HepG2 (cell line): ENCODE results near the gene POLH. TPM values are rescaled to one million over a fixed set of nuclear protein-coding genes. Genes with fewer than 3 reads are reported as not detected.

Experiments
- AGO2 ChIP-seq: fragments of 200-400 bp; formaldehyde crosslinking; optimal IDR thresholded peaks from 2 replicates; pipeline ENCODE3; 2017; ENCODE audit warnings: mild to moderate bottlenecking, low read depth, low read length, moderate library complexity
- AHR ChIP-seq: IDR thresholded peaks from 2 replicates; pipeline ENCODE4 v1.6.1; 2018; ENCODE audit warnings: missing genetic modification reagents, missing compliant biosample characterization
- ARID2 ChIP-seq: sonication (generic); formaldehyde crosslinking; IDR thresholded peaks from 2 replicates; pipeline ENCODE4 v1.8.1; 2022; ENCODE audit warnings: mild to moderate bottlenecking, missing genetic modification reagents, borderline replicate concordance
- ATF2 ChIP-seq: sonication (generic); formaldehyde crosslinking; IDR thresholded peaks from 2 replicates; pipeline ENCODE4 v1.4.0; 2020; ENCODE audit warnings: missing genetic modification reagents
- CEBPZ ChIP-seq: IDR thresholded peaks from 2 replicates; pipeline ENCODE4 v1.6.1; 2012; ENCODE audit warnings: low read length, improper control_type of control experiment
- ELF1 ChIP-seq: sonication (generic); formaldehyde crosslinking; IDR thresholded peaks from 2 replicates; pipeline ENCODE4 v1.4.0; 2020; ENCODE audit warnings: missing genetic modification reagents
- FOXA1 ChIP-seq, 2 experiments: fragments of 450-650 bp in 1 of 2; sonication (generic) in 1 of 2; formaldehyde crosslinking in 1 of 2; IDR thresholded peaks; 2 replicates each; pipeline versions ENCODE4 v1.4.0 to v1.6.1; 2016 to 2020; ENCODE audit warnings: missing genetic modification reagents in 1 of 2
- HDAC6 ChIP-seq: fragments of 200-600 bp; sonication (generic); IDR thresholded peaks from 2 replicates; pipeline ENCODE4 v1.7.0; 2017; ENCODE audit warnings: mild to moderate bottlenecking, antibody characterized with exemption, low read length, low read depth
- IKZF1 ChIP-seq: fragments of 450-650 bp; IDR thresholded peaks from 2 replicates; pipeline ENCODE4 v1.7.1; 2016
- KAT2B ChIP-seq: fragments of 150-350 bp; IDR thresholded peaks from 2 replicates; pipeline ENCODE4 v1.6.1; 2014; ENCODE audit warnings: low read depth, low read length, borderline replicate concordance
- MBD4 ChIP-seq: IDR thresholded peaks from 2 replicates; pipeline ENCODE4 v1.6.1; 2012; ENCODE audit warnings: low read length, inconsistent platforms, borderline replicate concordance
- NCOA5 ChIP-seq: sonication (generic); formaldehyde crosslinking; IDR thresholded peaks from 2 replicates; pipeline ENCODE4 v1.4.0; 2020; ENCODE audit warnings: missing genetic modification reagents
- PHF20 ChIP-seq: sonication (generic); formaldehyde crosslinking; IDR thresholded peaks from 2 replicates; pipeline ENCODE4 v1.5.0; 2020; ENCODE audit warnings: mild to moderate bottlenecking, missing genetic modification reagents
- RARA ChIP-seq: IDR thresholded peaks from 2 replicates; pipeline ENCODE4 v1.6.1; 2016; ENCODE audit warnings: missing genetic modification reagents, missing compliant biosample characterization
- YEATS4 ChIP-seq: sonication (generic); formaldehyde crosslinking; IDR thresholded peaks from 2 replicates; pipeline ENCODE4 v1.4.0; 2020; ENCODE audit warnings: missing genetic modification reagents, borderline replicate concordance
- ZNF260 ChIP-seq: sonication (generic); formaldehyde crosslinking; IDR thresholded peaks from 2 replicates; pipeline ENCODE4 v1.4.0; 2020; ENCODE audit warnings: missing genetic modification reagents, low read depth, mild to moderate bottlenecking, borderline replicate concordance
- ZNF317 ChIP-seq: sonication (generic); formaldehyde crosslinking; IDR thresholded peaks from 2 replicates; pipeline ENCODE4 v1.5.0; 2020; ENCODE audit warnings: mild to moderate bottlenecking, missing genetic modification reagents
- ZNF530 ChIP-seq: sonication (generic); formaldehyde crosslinking; IDR thresholded peaks from 2 replicates; pipeline ENCODE4 v1.5.0; 2020; ENCODE audit warnings: low read depth, mild to moderate bottlenecking, missing genetic modification reagents
- ZNF784 ChIP-seq: sonication (generic); formaldehyde crosslinking; IDR thresholded peaks from 2 replicates; pipeline ENCODE4 v1.5.1; 2020; ENCODE audit warnings: missing genetic modification reagents, mild to moderate bottlenecking, borderline replicate concordance
- polyA plus RNA-seq, 8 experiments: library from polyadenylated mRNA; depleted of rRNA in 3 of 8; stranded (reverse) in 7 of 8; unstranded in 1 of 8; fragments of >200 nt; fragmentation: Illumina TruSeq in 4 of 8; extraction: Trizol in 4 of 8; gene quantifications; 2 replicates each; pipeline versions ENCODE4 v1.2.1 to v1.2.3, GENCODE V29; 2011 to 2016; ENCODE audit warnings: low read depth in 4 of 8, missing spikeins in 1 of 8, mixed read lengths in 1 of 8; ENCODE audit not compliant: insufficient read depth in 1 of 8
- total RNA-seq, 5 experiments: library from RNA; depleted of rRNA; stranded (reverse); fragments of >200 nt; fragmentation: Illumina TruSeq; extraction: Trizol; gene quantifications; 2 replicates each; pipeline ENCODE4 v1.2.3, GENCODE V29; 2016; ENCODE audit warnings: low read depth in 1 of 5
- TF ChIP-seq, protein P1 (sequence below): sonication (generic); formaldehyde crosslinking; IDR thresholded peaks from 2 replicates; pipeline ENCODE4 v1.8.0; 2022; ENCODE audit warnings: mild to moderate bottlenecking, missing genetic modification reagents
- TF ChIP-seq, protein P2 (sequence below): sonication (generic); formaldehyde crosslinking; IDR thresholded peaks from 2 replicates; pipeline ENCODE4 v1.8.0; 2022; ENCODE audit warnings: mild to moderate bottlenecking, missing genetic modification reagents; ENCODE audit not compliant: insufficient replicate concordance

POLH gene
- total and polyA plus RNA-seq, 2 of the 13 experiments (the other 11 are each of a cell fraction or from before 2014, with no cell fraction given), result 11.6 to 25.0 TPM

DNA sequence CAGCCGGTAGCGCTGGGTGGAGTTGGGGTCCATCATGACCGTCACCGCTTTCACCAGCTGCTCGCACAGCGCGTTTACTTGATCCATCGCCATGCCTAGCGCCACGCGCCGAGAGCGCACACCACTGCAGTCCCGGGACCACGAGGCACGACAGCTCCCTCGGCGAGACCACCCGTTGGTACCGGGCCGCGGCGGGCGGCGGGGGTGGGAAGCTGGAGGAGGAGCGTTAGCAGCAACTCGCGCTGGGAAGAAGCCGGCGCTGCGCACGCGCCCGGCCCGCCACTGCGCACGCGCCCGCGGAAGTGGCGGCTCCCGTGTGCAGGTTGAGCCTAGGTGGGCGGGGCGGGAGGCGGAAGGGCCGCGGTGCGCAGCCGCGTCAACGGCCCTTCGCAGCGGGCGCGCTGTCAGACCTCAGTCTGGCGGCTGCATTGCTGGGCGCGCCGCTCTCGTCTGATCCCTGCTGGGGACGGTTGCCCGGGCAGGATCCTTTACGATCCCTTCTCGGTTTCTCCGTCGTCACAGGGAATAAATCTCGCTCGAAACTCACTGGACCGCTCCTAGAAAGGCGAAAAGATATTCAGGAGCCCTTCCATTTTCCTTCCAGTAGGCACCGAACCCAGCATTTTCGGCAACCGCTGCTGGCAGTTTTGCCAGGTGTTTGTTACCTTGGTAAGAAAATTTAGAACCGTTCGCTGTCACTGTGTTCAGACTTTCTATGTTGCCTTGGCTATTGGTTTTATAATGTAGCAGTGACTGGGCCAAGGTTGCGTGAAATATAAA, at the start of gene POLH, which contains the start of gene XPO5 (continued):
- TF ChIP-seq ZNF784 (CRISPR knock-in tag), result peak; percentile 48; the same call in 1 of the 2 replicates
- TF ChIP-seq AHR (CRISPR knock-in tag), result peak; percentile 79; the same call in 1 of the 2 replicates
- TF ChIP-seq MBD4, result no peak
- peak; percentile 78 for TF ChIP-seq PHF20 (CRISPR knock-in tag)
- peak; percentile 14 for TF ChIP-seq ZNF530 (CRISPR knock-in tag)
- no peak for TF ChIP-seq IKZF1
- peak; percentile 99 for TF ChIP-seq ARID2 (CRISPR knock-in tag)
- TF ChIP-seq YEATS4 (CRISPR knock-in tag), result peak; percentile 99
- TF ChIP-seq RARA (CRISPR knock-in tag), result peak; percentile 51; the same call in 1 of the 2 replicates
- no peak for TF ChIP-seq ZNF260
- no peak; the same call in 1 of the 2 replicates for TF ChIP-seq ATF2
- TF ChIP-seq NCOA5 (CRISPR knock-in tag), result no peak
- TF ChIP-seq, protein P1, sequence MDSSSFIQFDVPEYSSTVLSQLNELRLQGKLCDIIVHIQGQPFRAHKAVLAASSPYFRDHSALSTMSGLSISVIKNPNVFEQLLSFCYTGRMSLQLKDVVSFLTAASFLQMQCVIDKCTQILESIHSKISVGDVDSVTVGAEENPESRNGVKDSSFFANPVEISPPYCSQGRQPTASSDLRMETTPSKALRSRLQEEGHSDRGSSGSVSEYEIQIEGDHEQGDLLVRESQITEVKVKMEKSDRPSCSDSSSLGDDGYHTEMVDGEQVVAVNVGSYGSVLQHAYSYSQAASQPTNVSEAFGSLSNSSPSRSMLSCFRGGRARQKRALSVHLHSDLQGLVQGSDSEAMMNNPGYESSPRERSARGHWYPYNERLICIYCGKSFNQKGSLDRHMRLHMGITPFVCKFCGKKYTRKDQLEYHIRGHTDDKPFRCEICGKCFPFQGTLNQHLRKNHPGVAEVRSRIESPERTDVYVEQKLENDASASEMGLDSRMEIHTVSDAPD, result peak; percentile 73; the same call in 1 of the 2 replicates
- peak; percentile 79 for TF ChIP-seq ELF1 (CRISPR knock-in tag)
- TF ChIP-seq CEBPZ, result no peak
- TF ChIP-seq FOXA1 (IDR thresholded peaks at IDR 0.05), result no peak
- no peak for TF ChIP-seq FOXA1 (CRISPR knock-in tag; IDR thresholded peaks at IDR 0.05)
- no peak for TF ChIP-seq KAT2B
- TF ChIP-seq HDAC6, result no peak
- TF ChIP-seq, protein P2, sequence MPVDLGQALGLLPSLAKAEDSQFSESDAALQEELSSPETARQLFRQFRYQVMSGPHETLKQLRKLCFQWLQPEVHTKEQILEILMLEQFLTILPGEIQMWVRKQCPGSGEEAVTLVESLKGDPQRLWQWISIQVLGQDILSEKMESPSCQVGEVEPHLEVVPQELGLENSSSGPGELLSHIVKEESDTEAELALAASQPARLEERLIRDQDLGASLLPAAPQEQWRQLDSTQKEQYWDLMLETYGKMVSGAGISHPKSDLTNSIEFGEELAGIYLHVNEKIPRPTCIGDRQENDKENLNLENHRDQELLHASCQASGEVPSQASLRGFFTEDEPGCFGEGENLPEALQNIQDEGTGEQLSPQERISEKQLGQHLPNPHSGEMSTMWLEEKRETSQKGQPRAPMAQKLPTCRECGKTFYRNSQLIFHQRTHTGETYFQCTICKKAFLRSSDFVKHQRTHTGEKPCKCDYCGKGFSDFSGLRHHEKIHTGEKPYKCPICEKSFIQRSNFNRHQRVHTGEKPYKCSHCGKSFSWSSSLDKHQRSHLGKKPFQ (CRISPR knock-in tag), result peak; percentile 79
- TF ChIP-seq ZNF317, result peak; percentile 81
- TF ChIP-seq AGO2, result peak; percentile 76
